ENCODE results near the gene CPNE2.

The CPNE2 gene

GRCh38 chr16:57083485-57084126, 8.8 kb upstream of the CPNE2 start:
- H3K27me3 ChIP-seq (ENCODE audit: insufficient read depth, low read depth, severe bottlenecking), result no peaks in the 10 kb centered on the region
- no peaks in the 10 kb centered on the region for H3K36me3 ChIP-seq
- TF ChIP-seq CTCF (IDR thresholded peaks at IDR 0.05; ENCODE audit: low read depth, low read length), result no peak
- no peaks in the 10 kb centered on the region for H3K9me3 ChIP-seq (ENCODE audit: severe bottlenecking)
- DNase-seq, result no peak
- no peak overlapping the region for H3K4me3 ChIP-seq (ENCODE audit: low read depth, low read length)
- no peak overlapping the region for H3K27ac ChIP-seq

- TF ChIP-seq CTCF (IDR thresholded peaks at IDR 0.05; ENCODE audit: low read depth, low read length), result peak; percentile 94
- Histone ChIP-seq H3K9me3 (ENCODE audit: severe bottlenecking) (no peaks in the 10 kb centered on the region), H3K36me3 (no peaks in the 10 kb centered on the region), H3K27ac (no peak overlapping the region), H3K27me3 (ENCODE audit: insufficient read depth, low read depth, severe bottlenecking) (no peaks in the 10 kb centered on the region), H3K4me3 (ENCODE audit: low read depth, low read length) (no peak overlapping the region)
- DNase-seq, result peak; percentile 68
These were observed 8.1 kb upstream of the CPNE2 start for GRCh38 chr16:57084257-57084770.

GRCh38 chr16:57084996-57085395, 7.4 kb upstream of the CPNE2 start:
- Histone ChIP-seq H3K4me3 (ENCODE audit: low read depth, low read length) (no peak overlapping the region), H3K27ac (no peak overlapping the region), H3K27me3 (ENCODE audit: insufficient read depth, low read depth, severe bottlenecking) (no peaks in the 10 kb centered on the region), H3K9me3 (ENCODE audit: severe bottlenecking) (no peaks in the 10 kb centered on the region), H3K36me3 (no peaks in the 10 kb centered on the region)
- DNase-seq, result no peak
- TF ChIP-seq CTCF (IDR thresholded peaks at IDR 0.05; ENCODE audit: low read depth, low read length), result no peak

- Histone ChIP-seq H3K4me3 (ENCODE audit: low read depth, low read length) (no peak overlapping the region), H3K36me3 (no peaks in the 10 kb centered on the region), H3K27ac (no peak overlapping the region), H3K27me3 (ENCODE audit: insufficient read depth, low read depth, severe bottlenecking) (no peaks in the 10 kb centered on the region), H3K9me3 (ENCODE audit: severe bottlenecking) (no peaks in the 10 kb centered on the region)
- DNase-seq, result no peak
- no peak for TF ChIP-seq CTCF (IDR thresholded peaks at IDR 0.05; ENCODE audit: low read depth, low read length)
These were observed 5.4 kb upstream of the CPNE2 start for GRCh38 chr16:57087003-57087402.

- no peak for DNase-seq
- Histone ChIP-seq H3K9me3 (ENCODE audit: severe bottlenecking) (no peaks in the 10 kb centered on the region), H3K4me3 (ENCODE audit: low read depth, low read length) (no peak overlapping the region), H3K27me3 (ENCODE audit: insufficient read depth, low read depth, severe bottlenecking) (no peaks in the 10 kb centered on the region), H3K36me3 (no peaks in the 10 kb centered on the region), H3K27ac (no peak overlapping the region)
- TF ChIP-seq CTCF (IDR thresholded peaks at IDR 0.05; ENCODE audit: low read depth, low read length), result no peak
These were observed 3.0 kb upstream of the CPNE2 start for GRCh38 chr16:57089406-57089805.
